GM12872 (cell line): ENCODE data around the gene SMAD7.

Experiments used
- TF ChIP-seq, protein P1 (sequence below): IDR thresholded peaks from 3 replicates; pipeline ENCODE4 v1.5.1; 2011; ENCODE audit warnings: low read depth, mild to moderate bottlenecking, low read length, moderate library complexity; ENCODE audit not compliant: insufficient read depth

The SMAD7 gene

DNA sequence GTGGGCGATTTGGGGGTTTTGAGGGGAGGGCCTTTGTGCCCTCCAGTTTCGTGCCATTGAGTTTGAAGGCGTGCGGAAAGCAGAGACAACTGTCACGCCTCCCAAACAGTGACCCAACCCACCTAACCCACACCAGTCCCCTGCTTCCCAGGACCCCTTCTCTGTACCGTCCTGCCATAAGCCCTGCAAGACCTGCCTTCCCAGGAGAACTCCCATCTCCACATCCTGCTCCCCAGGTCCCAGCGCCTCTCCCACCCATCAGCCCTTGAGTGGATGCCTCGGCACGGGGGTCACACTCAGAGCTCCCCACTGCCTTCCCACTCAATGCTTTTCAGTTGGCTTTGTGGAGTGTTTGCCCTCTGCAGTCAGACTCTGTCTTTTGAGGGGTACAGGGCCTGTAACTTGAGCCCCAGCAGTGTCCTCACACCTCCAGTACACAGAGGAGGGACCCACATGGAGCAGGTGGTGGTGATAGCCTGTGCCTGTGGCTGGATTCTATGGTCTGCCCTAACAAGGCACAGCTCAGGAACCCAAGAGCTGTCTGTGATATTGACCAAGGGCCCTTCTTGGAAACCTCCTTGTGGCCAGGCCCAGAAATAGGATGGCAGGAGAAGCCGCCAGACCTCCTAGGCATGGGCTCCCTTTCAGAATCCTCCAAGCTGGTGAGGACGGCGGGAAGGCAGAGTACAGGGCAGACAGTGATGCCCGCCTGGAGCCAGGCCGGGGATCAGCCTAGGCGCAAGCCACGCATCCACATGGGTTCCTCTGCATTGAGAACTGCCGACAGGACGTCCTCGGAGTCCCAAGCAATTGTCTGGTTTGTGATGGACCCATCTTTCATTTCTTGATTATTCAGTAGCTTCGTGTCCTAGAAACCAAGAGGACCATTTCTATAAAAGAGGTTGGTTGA, 44.4 kb upstream of the SMAD7 start:
- TF ChIP-seq, protein P1, sequence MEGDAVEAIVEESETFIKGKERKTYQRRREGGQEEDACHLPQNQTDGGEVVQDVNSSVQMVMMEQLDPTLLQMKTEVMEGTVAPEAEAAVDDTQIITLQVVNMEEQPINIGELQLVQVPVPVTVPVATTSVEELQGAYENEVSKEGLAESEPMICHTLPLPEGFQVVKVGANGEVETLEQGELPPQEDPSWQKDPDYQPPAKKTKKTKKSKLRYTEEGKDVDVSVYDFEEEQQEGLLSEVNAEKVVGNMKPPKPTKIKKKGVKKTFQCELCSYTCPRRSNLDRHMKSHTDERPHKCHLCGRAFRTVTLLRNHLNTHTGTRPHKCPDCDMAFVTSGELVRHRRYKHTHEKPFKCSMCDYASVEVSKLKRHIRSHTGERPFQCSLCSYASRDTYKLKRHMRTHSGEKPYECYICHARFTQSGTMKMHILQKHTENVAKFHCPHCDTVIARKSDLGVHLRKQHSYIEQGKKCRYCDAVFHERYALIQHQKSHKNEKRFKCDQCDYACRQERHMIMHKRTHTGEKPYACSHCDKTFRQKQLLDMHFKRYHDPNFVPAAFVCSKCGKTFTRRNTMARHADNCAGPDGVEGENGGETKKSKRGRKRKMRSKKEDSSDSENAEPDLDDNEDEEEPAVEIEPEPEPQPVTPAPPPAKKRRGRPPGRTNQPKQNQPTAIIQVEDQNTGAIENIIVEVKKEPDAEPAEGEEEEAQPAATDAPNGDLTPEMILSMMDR, result no peak

DNA sequence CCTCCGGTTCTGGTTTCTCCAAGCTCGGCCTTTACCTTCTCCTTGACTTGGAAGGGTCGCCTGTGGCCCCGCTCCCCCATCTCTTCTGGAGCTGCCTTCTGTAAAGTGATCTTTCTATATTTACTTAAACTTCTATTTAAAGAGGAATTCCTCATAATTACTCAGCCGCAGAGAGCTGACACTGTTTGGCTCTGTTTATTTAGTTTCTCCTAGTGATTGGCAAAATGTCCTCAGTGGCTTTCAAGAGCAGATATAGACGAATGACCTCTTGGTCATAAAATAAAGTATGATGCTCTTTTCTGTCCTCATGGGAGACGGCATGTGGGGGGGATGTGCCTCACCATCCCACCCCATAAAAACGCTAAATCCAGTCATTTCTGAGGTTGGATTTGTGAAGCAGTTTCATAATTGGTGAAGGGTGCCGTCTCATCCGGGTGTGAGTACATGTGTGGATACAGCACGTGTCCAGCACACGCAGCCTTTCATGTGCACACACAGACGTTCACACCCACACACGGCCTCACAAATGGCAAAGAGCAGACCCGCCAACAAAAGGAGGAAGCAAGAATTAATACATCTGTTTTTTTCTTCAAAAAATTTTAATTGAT, 43.4 kb upstream of the SMAD7 start:
- TF ChIP-seq, protein P1, result no peak

DNA sequence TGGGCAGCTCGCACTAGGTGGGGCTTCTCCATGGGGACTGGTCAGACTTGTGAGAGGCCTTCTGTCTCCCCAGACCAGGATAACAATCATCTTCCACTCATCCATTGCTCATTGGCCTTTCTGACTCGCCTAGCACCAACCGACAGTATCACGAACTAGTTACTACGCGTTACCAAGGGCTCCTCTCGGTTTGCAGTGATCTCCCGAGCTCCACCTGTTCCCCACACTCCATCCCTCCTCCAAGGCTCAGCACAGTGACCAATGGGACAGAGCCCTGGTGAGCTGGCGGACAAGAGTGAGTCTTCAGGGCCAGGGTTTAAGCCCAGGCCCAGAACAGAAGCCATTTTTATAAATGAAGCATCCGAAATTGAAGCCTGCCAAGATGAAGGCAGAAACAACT, 42.8 kb upstream of the SMAD7 start:
- TF ChIP-seq, protein P1, result no peak

DNA sequence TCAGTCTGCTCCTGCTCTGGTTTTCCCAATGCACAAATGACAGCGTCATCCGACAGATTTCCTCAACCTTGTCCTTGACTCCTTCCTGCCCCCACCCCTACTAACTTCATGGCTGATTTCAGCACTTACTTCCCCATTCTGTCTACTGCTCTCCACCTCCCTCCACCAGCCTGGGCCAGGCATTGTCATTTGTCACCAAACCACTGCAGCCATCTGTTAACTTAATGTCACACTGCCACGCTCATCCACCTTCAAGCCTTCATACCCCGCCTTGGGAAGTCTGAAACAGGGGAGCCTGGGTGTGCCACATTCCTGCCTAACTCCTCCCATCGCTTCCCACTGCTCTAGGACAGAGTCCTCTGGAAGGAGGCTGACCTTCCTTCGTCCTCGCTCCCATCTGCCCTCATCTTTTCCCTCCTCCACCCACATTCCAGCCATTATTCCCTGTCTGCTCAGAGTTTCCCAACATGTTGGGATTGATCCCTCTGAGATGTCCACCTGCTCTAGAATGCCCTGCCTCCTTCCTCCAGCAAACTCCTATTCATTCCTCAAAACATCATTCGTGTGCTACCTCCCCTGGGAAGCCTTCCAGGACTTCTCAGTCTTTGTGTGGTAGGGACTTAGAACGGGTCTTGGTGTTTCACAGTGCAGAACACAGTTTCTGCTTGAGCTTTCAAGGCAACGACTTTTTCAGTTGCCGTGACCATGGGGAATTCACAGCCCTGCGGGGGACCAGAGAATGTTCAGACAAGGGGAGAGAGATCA, 42.2 kb upstream of the SMAD7 start:
- TF ChIP-seq, protein P1, result no peak

DNA sequence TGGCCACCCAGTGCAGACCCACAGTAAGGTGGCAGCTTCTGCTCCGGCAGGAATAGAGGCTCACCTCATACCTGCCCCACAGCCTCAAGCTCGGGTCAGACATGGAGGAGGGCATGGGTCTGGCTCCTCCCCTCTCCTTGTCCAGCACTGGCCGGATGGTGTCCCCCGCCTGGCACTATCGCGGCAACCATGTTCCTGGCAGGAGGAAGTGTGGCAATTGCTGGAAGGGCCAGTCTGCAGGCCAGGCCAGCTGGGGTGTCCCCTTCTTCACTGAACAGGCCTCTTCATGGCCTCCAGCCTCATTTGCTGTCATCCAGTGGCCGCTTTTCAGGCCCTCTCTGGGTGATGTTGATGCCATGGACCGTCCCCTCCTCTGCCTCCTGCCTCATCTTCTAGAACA, 41.4 kb upstream of the SMAD7 start:
- TF ChIP-seq, protein P1, result no peak

DNA sequence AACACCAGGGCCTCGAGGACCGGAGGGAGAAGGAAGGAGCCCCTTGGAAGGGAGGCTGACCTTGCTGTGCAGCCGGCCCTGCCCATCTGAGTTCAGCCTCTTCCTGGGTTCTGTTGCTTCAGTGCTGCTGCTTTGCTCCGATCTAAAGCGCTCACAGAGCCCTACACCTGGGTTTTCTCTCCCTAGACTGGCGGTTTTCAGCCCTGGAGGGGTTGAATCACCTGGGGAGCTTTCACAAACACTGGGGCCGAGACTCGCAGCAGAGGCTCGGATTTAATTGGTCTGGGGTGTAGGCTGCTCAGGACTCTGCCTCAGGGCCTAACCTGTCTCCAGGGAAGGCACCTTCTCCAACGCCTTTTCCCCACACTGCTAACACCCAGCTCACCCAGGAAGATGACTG, 40.9 kb upstream of the SMAD7 start:
- TF ChIP-seq, protein P1, result no peak

DNA sequence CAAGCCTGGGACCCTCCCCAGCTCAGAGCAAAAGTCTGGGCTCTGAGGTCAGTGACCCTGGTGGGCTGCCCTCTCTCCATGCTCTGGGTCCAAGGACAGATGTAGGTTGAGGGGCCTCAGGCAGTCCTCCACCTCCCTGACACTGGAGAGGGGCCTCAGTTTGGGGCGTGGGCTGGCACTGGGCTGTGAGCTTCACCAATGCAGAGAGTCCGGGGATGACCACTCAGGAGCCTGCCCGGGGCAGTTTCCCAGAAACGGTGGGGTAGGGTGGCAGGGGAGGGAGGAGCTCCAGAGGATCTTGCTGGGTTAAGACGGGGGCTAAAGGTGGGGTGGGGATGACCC, 40.5 kb upstream of the SMAD7 start:
- TF ChIP-seq, protein P1, result no peak
